ENCODE measurements around the gene CACHD1. TPM values are rescaled to one million over a fixed set of nuclear protein-coding genes. Genes with fewer than 3 reads are reported as not detected.

Gene CACHD1
- total RNA-seq, 2 donors from 2014 or later: 5.3 to 6.7 TPM

DNA sequence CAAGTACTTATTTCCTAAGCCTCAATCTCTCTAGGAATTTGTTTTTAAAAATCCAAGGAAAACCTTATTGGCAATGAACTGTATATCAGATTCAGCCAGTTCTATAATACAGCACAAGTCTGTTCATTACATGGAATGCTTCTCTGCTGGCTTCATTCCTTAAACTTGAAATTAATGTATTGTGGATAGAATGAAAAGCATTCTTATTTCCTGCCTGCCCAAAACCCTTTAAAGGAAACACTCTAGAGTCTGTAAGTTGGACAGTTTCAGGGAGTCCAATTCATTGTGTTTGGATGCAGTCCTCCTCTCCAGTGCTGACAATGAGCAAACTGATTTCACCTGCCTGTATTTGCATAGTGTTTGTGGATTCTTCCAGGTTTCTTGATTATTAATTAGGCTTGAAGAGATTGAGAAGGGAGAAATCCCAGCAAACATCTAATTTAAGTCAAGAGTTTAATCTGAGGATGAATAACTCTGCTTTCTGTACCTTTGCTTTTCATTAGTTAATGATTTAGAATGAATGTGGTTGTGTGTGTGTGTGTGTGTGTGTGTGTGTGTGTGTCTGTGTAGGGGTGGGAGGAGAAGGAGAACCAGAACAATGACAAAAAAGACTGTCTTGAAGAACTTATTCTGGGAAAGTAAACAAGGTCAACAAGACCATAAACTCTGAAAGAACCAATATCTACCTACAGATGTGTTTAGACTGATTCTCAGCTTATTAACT is 61.2 kb downstream of the CACHD1 start:
- Histone ChIP-seq H3K36me3 (no peaks in the 10 kb centered on the region), H3K27me3 (replicated peaks; ENCODE audit: insufficient read depth) (no peaks in the 10 kb centered on the region), H3K4me3 (no peak overlapping the region), H3K9me3 (no peaks in the 10 kb centered on the region), H3K27ac (no peak overlapping the region), H3K4me1 (ENCODE audit: control insufficient read depth in 1 of 2, low read depth in 2 of 2) (peaks cover 10 to 13% of the 10 kb centered on the region in 2 donors)
- no peak for ATAC-seq (ENCODE audit: insufficient number of reproducible peaks, low FRiP score, low read depth)
- TF ChIP-seq, protein P1, sequence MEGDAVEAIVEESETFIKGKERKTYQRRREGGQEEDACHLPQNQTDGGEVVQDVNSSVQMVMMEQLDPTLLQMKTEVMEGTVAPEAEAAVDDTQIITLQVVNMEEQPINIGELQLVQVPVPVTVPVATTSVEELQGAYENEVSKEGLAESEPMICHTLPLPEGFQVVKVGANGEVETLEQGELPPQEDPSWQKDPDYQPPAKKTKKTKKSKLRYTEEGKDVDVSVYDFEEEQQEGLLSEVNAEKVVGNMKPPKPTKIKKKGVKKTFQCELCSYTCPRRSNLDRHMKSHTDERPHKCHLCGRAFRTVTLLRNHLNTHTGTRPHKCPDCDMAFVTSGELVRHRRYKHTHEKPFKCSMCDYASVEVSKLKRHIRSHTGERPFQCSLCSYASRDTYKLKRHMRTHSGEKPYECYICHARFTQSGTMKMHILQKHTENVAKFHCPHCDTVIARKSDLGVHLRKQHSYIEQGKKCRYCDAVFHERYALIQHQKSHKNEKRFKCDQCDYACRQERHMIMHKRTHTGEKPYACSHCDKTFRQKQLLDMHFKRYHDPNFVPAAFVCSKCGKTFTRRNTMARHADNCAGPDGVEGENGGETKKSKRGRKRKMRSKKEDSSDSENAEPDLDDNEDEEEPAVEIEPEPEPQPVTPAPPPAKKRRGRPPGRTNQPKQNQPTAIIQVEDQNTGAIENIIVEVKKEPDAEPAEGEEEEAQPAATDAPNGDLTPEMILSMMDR (IDR thresholded peaks at IDR 0.05): no peak
- DNase-seq (ENCODE audit: low spot score): no peak

DNA sequence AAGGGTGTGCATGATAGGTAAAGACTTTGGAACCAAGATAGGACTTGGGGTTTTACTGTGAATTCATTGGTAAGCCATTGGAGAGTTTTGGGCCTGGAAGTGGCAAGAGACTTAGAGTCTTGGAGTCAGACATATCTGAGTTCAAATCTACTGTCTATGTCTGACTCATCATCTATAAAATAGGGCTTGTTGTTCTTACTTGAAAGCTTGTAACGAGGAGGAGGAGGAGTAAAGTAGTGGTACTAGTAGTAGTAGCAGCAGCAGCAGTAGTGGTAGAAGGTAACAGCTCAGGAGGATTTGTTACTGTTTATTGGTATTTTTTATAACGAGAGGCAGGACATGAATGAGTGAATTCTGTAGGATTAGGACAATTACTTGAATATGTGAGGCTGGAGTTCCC is 62.7 kb downstream of the CACHD1 start:
- Histone ChIP-seq H3K27ac (no peak overlapping the region), H3K4me1 (ENCODE audit: control insufficient read depth in 1 of 2, low read depth in 2 of 2) (peaks cover 2 to 14% of the 10 kb centered on the region in 2 donors), H3K4me3 (no peak overlapping the region), H3K36me3 (no peaks in the 10 kb centered on the region), H3K27me3 (replicated peaks; ENCODE audit: insufficient read depth) (no peaks in the 10 kb centered on the region), H3K9me3 (no peaks in the 10 kb centered on the region)
- TF ChIP-seq, protein P1 (IDR thresholded peaks at IDR 0.05): no peak
- no peak for DNase-seq (ENCODE audit: low spot score)
- ATAC-seq (ENCODE audit: insufficient number of reproducible peaks, low FRiP score, low read depth): no peak

DNA sequence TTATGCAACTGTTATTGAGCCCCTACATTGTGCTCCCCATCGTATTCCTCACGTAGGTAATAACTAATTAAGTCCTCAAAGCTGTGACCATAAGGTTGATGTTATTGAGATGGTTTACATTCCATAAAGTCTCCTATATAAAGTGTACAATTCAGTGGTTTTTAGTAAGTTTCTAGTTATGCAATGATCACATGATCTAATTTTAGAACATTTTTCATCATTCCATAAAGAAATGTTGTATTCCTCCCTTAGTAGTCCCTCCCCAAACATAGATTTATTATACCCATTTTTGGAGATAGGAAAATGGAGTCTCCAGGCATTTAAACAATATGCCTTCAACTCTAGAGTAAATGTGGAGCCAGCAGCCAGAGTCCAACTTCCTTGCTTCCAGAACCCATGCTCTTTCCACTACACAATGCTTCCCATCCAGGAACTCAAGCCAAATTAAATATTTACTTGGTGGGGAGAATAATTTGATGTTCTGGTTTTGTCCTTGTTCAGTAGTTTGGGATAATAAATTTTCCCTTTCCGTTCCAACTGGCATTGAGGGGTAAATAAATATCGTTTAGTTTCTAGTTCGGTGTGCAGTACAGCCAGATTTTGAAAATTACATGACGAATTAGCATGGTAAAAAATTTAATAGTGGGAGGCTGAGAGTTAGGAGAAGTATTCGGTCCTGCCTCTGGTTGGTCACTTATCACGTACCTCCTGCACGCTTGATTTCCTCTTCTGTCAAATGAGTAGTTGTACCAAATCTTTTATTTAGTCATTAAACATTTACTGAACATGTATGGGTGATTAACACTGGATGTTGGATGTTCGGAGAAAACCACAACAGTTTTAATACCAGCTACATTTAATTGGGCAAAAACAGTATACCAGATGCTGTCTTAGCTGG is 66.3 kb downstream of the CACHD1 start:
- Histone ChIP-seq H3K27ac (no peak overlapping the region), H3K27me3 (replicated peaks; ENCODE audit: insufficient read depth) (no peaks in the 10 kb centered on the region), H3K4me3 (peak overlapping the region; percentile 27), H3K9me3 (no peaks in the 10 kb centered on the region), H3K36me3 (no peaks in the 10 kb centered on the region), H3K4me1 (ENCODE audit: control insufficient read depth in 1 of 2, low read depth in 2 of 2) (peaks cover 8 to 34% of the 10 kb centered on the region in 2 donors)
- ATAC-seq (ENCODE audit: insufficient number of reproducible peaks, low FRiP score, low read depth): no peak
- TF ChIP-seq, protein P1 (IDR thresholded peaks at IDR 0.05): no peak
- DNase-seq (ENCODE audit: low spot score): no peak

DNA sequence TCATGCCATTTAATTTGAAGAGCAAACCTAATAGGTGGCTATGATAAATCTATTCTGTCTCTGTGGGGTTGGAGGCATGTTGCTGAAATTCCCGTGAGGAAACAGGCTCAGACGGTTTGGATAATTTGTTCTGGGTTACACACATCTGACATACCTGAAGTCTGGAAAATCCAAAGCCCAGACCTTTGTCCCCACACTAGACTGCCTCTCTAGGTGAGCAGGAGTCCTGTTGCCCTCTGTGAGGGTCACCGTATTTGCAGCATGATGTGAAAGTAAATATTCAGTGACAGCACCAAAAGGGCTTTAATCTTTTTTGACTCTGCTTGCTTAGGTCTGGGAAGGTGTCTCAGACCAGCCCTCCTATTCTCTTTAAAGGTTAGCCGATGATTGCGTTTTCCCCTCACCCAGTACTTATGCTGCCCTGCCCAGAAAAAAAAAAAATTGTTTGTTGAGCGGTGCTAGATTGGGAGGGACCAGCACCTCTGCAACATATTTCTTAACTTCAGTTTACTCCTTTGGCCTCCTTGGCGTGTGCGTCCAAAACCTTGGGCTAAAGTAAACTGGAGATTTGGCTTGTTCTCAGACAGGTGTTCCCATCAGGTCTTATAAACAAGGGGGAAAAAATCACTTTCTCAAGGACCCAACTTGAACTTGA is 67.0 kb downstream of the CACHD1 start:
- DNase-seq (ENCODE audit: low spot score) (no peak), ATAC-seq (ENCODE audit: insufficient number of reproducible peaks, low FRiP score, low read depth) (no peak)
- H3K27me3 ChIP-seq (replicated peaks; ENCODE audit: insufficient read depth): no peaks in the 10 kb centered on the region
- TF ChIP-seq, protein P1 (IDR thresholded peaks at IDR 0.05): no peak
- H3K9me3 ChIP-seq: no peaks in the 10 kb centered on the region
- H3K4me3 ChIP-seq: no peak overlapping the region
- no peak overlapping the region for H3K27ac ChIP-seq
- no peaks in the 10 kb centered on the region for H3K36me3 ChIP-seq
- H3K4me1 ChIP-seq (ENCODE audit: control insufficient read depth in 1 of 2, low read depth in 2 of 2): peaks cover 8 to 34% of the 10 kb centered on the region in 2 donors

DNA sequence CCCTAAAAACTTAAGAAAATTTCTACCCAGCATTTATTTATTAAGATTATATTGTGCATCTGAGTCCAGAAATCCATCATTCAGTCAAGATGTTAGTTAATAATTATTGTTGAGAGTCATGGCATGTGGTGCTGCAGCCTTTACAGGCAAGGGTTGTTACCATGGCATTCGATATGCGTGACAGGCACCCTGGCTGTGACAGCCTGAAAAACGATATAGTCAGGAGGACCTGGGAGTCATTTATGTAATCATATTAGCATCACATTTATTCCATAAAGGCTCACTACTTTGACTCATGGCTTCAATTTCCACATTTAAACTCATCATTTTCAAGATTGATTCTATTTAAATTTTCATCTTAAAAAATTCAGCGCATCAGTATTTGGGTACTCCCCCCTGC is 68.0 kb downstream of the CACHD1 start:
- Histone ChIP-seq H3K27me3 (replicated peaks; ENCODE audit: insufficient read depth) (no peaks in the 10 kb centered on the region), H3K4me3 (no peak overlapping the region), H3K9me3 (no peaks in the 10 kb centered on the region), H3K36me3 (no peaks in the 10 kb centered on the region), H3K4me1 (ENCODE audit: control insufficient read depth in 1 of 2, low read depth in 2 of 2) (peaks cover 8 to 34% of the 10 kb centered on the region in 2 donors), H3K27ac (no peak overlapping the region)
- DNase-seq (ENCODE audit: low spot score) (no peak), ATAC-seq (ENCODE audit: insufficient number of reproducible peaks, low FRiP score, low read depth) (no peak)
- TF ChIP-seq, protein P1 (IDR thresholded peaks at IDR 0.05): no peak
